IMR-90 (cell line): ENCODE results near the gene ABCF1. TPM values are rescaled to one million over a fixed set of nuclear protein-coding genes. Genes with fewer than 3 reads are reported as not detected.
A peak's percentile ranks its signal among the peaks of the same experiment; 100 is the strongest.

ENCODE experiments used
- ATAC-seq: fragments of 200-7000 bp; cut with Tn5 transposase; 2 replicates; pipeline ENCODE4 v1.9.1; 2020; ENCODE audit warnings: low read depth, mild to moderate bottlenecking, moderate library complexity
- BruUV-seq: library from RNA; stranded (reverse); fragments of 400-500 nt; replicated peaks from 2 replicates; lab custom pipeline; 2021; lab: Mats Ljungman, UMichigan
- CTCF ChIA-PET: fragments of 300-600 bp; formaldehyde crosslinking; extraction: SDS; loops from one replicate; lab custom pipeline; 2021; ENCODE audit warnings: antibody characterized with exemption; lab: Yijun Ruan, JAX
- POLR2A ChIA-PET: fragments of 300-600 bp; sonication (Branson Sonifier 250); formaldehyde crosslinking; loops from one replicate; lab custom pipeline; 2022; ENCODE audit warnings: antibody characterized with exemption; ENCODE audit not compliant: unreplicated experiment; lab: Charles Lee
- DNase-seq: peaks from one replicate; pipeline ENCODE4 v3.0.0; 2013
- H2AFZ ChIP-seq: replicated peaks from 2 replicates; pipeline ENCODE3; 2013; ENCODE audit warnings: low read length, mild to moderate bottlenecking; ENCODE audit not compliant: poor library complexity
- H2AK5ac ChIP-seq: 2 replicates; pipeline ENCODE4 v1.6.1; 2013; ENCODE audit warnings: low read depth, low read length, inconsistent platforms
- H2AK9ac ChIP-seq: replicated peaks from 2 replicates; pipeline ENCODE3; 2013; ENCODE audit warnings: mild to moderate bottlenecking, low read depth, low read length, moderate library complexity; ENCODE audit not compliant: poor library complexity
- H2BK120ac ChIP-seq: 2 replicates; pipeline ENCODE4 v1.6.1; 2013; ENCODE audit warnings: low read depth, low read length, inconsistent platforms
- H2BK15ac ChIP-seq: 3 replicates; pipeline ENCODE4 v1.6.1; 2013; ENCODE audit warnings: low read depth, low read length, inconsistent platforms
- H2BK20ac ChIP-seq: 2 replicates; pipeline ENCODE4 v1.6.1; 2013; ENCODE audit warnings: low read depth, mild to moderate bottlenecking, inconsistent platforms, low read length, moderate library complexity
- H2BK5ac ChIP-seq: 2 replicates; pipeline ENCODE4 v1.6.1; 2013; ENCODE audit warnings: mild to moderate bottlenecking, low read depth, low read length, inconsistent platforms; ENCODE audit not compliant: poor library complexity, severe bottlenecking
- H3K14ac ChIP-seq: replicated peaks from 2 replicates; pipeline ENCODE4 v1.6.1; 2013; ENCODE audit warnings: low read depth, low read length, inconsistent platforms
- H3K18ac ChIP-seq: 2 replicates; pipeline ENCODE4 v1.6.1; 2013; ENCODE audit warnings: low read depth, low read length, control low read depth
- H3K23ac ChIP-seq: 2 replicates; pipeline ENCODE4 v1.6.1; 2013; ENCODE audit warnings: low read depth, low read length, inconsistent platforms
- H3K27ac ChIP-seq: 2 replicates; pipeline ENCODE4 v1.5.1; 2013; ENCODE audit warnings: mild to moderate bottlenecking, control low read depth, low read length; ENCODE audit not compliant: insufficient read depth
- H3K27me3 ChIP-seq: 2 replicates; pipeline ENCODE4 v1.6.1; 2013; ENCODE audit warnings: low read length; ENCODE audit not compliant: control insufficient read depth, insufficient read depth
- H3K36me3 ChIP-seq: 2 replicates; pipeline ENCODE4 v1.6.1; 2013; ENCODE audit warnings: low read length, mixed read lengths; ENCODE audit not compliant: control insufficient read depth, insufficient read depth
- H3K4ac ChIP-seq: 2 replicates; pipeline ENCODE4 v1.6.1; 2013; ENCODE audit warnings: low read depth, low read length, inconsistent platforms
- H3K4me1 ChIP-seq: 2 replicates; pipeline ENCODE4 v1.6.1; 2013; ENCODE audit warnings: low read length, mixed read lengths; ENCODE audit not compliant: control insufficient read depth, insufficient read depth
- H3K4me2 ChIP-seq: 2 replicates; pipeline ENCODE4 v1.6.1; 2013; ENCODE audit warnings: low read depth, mild to moderate bottlenecking, control low read depth, low read length, moderate library complexity
- H3K4me3 ChIP-seq: 2 replicates; pipeline ENCODE4 v1.5.1; 2013; ENCODE audit warnings: low read depth, mild to moderate bottlenecking, control low read depth, low read length, moderate library complexity; ENCODE audit not compliant: insufficient read depth
- H3K56ac ChIP-seq: 2 replicates; pipeline ENCODE4 v1.6.1; 2013; ENCODE audit warnings: low read length, inconsistent platforms; ENCODE audit not compliant: insufficient read depth; ENCODE audit errors: extremely low read depth
- H3K79me1 ChIP-seq, 2 experiments: 2 replicates each; pipeline ENCODE4 v1.6.1; 2013; ENCODE audit warnings: low read length in 2 of 2, inconsistent platforms in 1 of 2, low read depth in 1 of 2
- H3K9ac ChIP-seq: 2 replicates; pipeline ENCODE4 v1.6.1; 2013; ENCODE audit warnings: low read depth, low read length, control low read depth
- H3K9me1 ChIP-seq: 2 replicates; pipeline ENCODE4 v1.6.1; 2013; ENCODE audit warnings: low read length, inconsistent platforms; ENCODE audit not compliant: insufficient read depth
- H3K9me3 ChIP-seq: 2 replicates; pipeline ENCODE4 v1.6.1; 2013; ENCODE audit warnings: low read length; ENCODE audit not compliant: control insufficient read depth, insufficient read depth
- H4K20me1 ChIP-seq: 2 replicates; pipeline ENCODE4 v1.6.1; 2013; ENCODE audit warnings: low read length, inconsistent platforms; ENCODE audit not compliant: insufficient read depth
- H4K5ac ChIP-seq: 2 replicates; pipeline ENCODE4 v1.6.1; 2013; ENCODE audit warnings: mild to moderate bottlenecking, low read depth, low read length, control low read depth
- H4K8ac ChIP-seq, 2 experiments: 2 replicates each; pipeline ENCODE4 v1.6.1; 2013; ENCODE audit warnings: low read depth in 2 of 2, low read length in 2 of 2, control low read depth in 1 of 2, inconsistent platforms in 1 of 2
- H4K91ac ChIP-seq: 2 replicates; pipeline ENCODE4 v1.6.1; 2013; ENCODE audit warnings: low read depth, low read length, inconsistent platforms; ENCODE audit not compliant: insufficient read depth
- CHD1 ChIP-seq: IDR thresholded peaks from 2 replicates; pipeline ENCODE4 v1.6.1; 2012; ENCODE audit warnings: low read depth, low read length, improper control_type of control experiment
- CTCF ChIP-seq: conservative IDR thresholded peaks from 2 replicates; pipeline ENCODE4 v1.5.1; 2012; ENCODE audit warnings: mild to moderate bottlenecking, low read depth, low read length, improper control_type of control experiment
- MAZ ChIP-seq: IDR thresholded peaks from 2 replicates; pipeline ENCODE4 v1.6.1; 2012; ENCODE audit warnings: low read depth, mild to moderate bottlenecking, low read length, improper control_type of control experiment, moderate library complexity, borderline replicate concordance
- RAD21 ChIP-seq: IDR thresholded peaks from 2 replicates; pipeline ENCODE4 v1.6.1; 2012; ENCODE audit warnings: low read length, improper control_type of control experiment
- SMC3 ChIP-seq: fragments of 150-350 bp; IDR thresholded peaks from 2 replicates; pipeline ENCODE4 v1.6.1; 2016; ENCODE audit warnings: low read depth, mild to moderate bottlenecking, antibody characterized with exemption, low read length, moderate library complexity
- WGBS, 2 experiments: methylation state at CpG; one replicate each; pipeline versions ENCODE4 v1.1.5 to v1.1.7; 2013; ENCODE audit warnings: missing lambda C conversion rate in 2 of 2; ENCODE audit not compliant: insufficient read length in 1 of 2; ENCODE audit errors: extremely low coverage in 2 of 2; 5-methylcytosine and 5-hydroxymethylcytosine counted together
- dilution Hi-C: fragments of 300-500 bp; cut with HindIII; formaldehyde crosslinking; loops from one replicate; pipeline ENCODE4 v1.14.3; 2018; ENCODE audit warnings: low sequenced_read_pairs; ENCODE audit not compliant: unreplicated experiment
- in situ Hi-C: fragments of 300-500 bp; cut with MboI; formaldehyde crosslinking; loops from 3 replicates; pipeline ENCODE4 v1.14.3; 2019; ENCODE audit warnings: low sequenced_read_pairs, inconsistent platforms, mixed read lengths
- intact Hi-C: fragments of 100-400 bp; cut with micrococcal nuclease; formaldehyde crosslinking; loops from 2 replicates; pipeline ENCODE4 v1.10.0; 2022
- polyA plus RNA-seq, 3 experiments: library from polyadenylated mRNA; depleted of rRNA; stranded (reverse); fragments of >200 nt; gene quantifications; 2 replicates each; pipeline ENCODE4 v1.2.3, GENCODE V29; 2012; ENCODE audit warnings: low replicate concordance in 1 of 3
- total RNA-seq: library from RNA; depleted of rRNA; stranded (reverse); fragments of >200 nt; gene quantifications from 2 replicates; pipeline ENCODE4 v1.2.3, GENCODE V29; 2012

The ABCF1 gene
- total and polyA plus RNA-seq, 2 of the 4 experiments (the other 2 are of a cell fraction): 39.1 to 48.6 TPM

- Histone ChIP-seq H2BK120ac (no peak overlapping the region), H3K36me3 (peaks cover 30% of the 10 kb centered on the region), H3K14ac (no peak overlapping the region), H2BK15ac (no peak overlapping the region), H2AFZ (no peak overlapping the region), H3K4ac (no peak overlapping the region), H3K79me1 (no peaks in the 10 kb centered on the region), H3K4me2 (no peak overlapping the region), H3K27me3 (no peaks in the 10 kb centered on the region), H3K4me3 (no peak overlapping the region), H2BK20ac (no peak overlapping the region), H4K20me1 (no peaks in the 10 kb centered on the region; the same call in 1 of the 2 replicates), H3K9me1 (no peaks in the 10 kb centered on the region), H3K9ac (no peak overlapping the region), H3K27ac (no peak overlapping the region), H3K9me3 (no peaks in the 10 kb centered on the region), H3K23ac (no peak overlapping the region), H3K18ac (no peak overlapping the region), H2AK9ac (no peak overlapping the region), H4K91ac (no peak overlapping the region), H4K8ac (no peak overlapping the region), H2AK5ac (no peak overlapping the region), H4K5ac (no peak overlapping the region), H3K4me1 (no peaks in the 10 kb centered on the region), H2BK5ac (no peak overlapping the region), H3K56ac (no peak overlapping the region)
- ATAC-seq (peak; percentile 88), DNase-seq (peak; percentile 79)
- in situ Hi-C loops: no loop called here
- TSS peak; percentile 23 for BruUV-seq
- 46% methylated on average over 4 of the region's 6 CpGs; no CpG with 5 or more reads in 1 of the 2 experiments for WGBS, 2 experiments
- CTCF ChIA-PET: interaction anchor here (0.6 to 2.7 kb wide), 10 partner anchors 9 to 555 kb away, joined by 3 to 26 read pairs (median 4); partner anchors contain the start of gene GNL1
- POLR2A ChIA-PET: interaction anchor here (1.0 kb wide), 1 partner anchor 68 kb away, joined by 3 read pairs; no protein-coding TSS in a partner anchor
- dilution Hi-C loops: no loop called here
- TF ChIP-seq MAZ (no peak), CHD1 (no peak), SMC3 (peak; percentile 79), RAD21 (peak; percentile 66), CTCF (peak; percentile 79)
- intact Hi-C loops: loop anchor here (1.0 to 5.0 kb wide), 2 partner anchors 61 to 543 kb away; no protein-coding TSS in a partner anchor
Measured at GRCh38 chr6:30544666-30545272, 26.5 kb upstream of the ABCF1 start.
